ENCODE results near the gene TRAPPC12. TPM values are rescaled to one million over a fixed set of nuclear protein-coding genes. Genes with fewer than 3 reads are reported as not detected.

The TRAPPC12 gene
- total RNA-seq, 1 experiment from 2014 or later = 72.8 TPM

- TF ChIP-seq ZSCAN18 (CRISPR knock-in tag; IDR thresholded peaks at IDR 0.05) (no peak), KAT7 (CRISPR knock-in tag; IDR thresholded peaks at IDR 0.05; ENCODE audit: borderline replicate concordance) (no peak), FOXP4 (CRISPR knock-in tag; IDR thresholded peaks at IDR 0.05) (no peak)
Observed at GRCh38 chr2:3504741-3505140, 125.2 kb downstream of the TRAPPC12 start (continued).

GRCh38 chr2:3505771-3506170 is 126.3 kb downstream of the TRAPPC12 start:
- Mint-ChIP-seq H3K4me1 (no peaks in the 10 kb centered on the region), H3K4me3 (no peak overlapping the region), H3K36me3 (peaks cover 30% of the 10 kb centered on the region), H3K27me3 (ENCODE audit: low read depth) (no peaks in the 10 kb centered on the region), H3K9me3 (peaks cover 11% of the 10 kb centered on the region), H3K27ac (no peak overlapping the region)
- no peak for DNase-seq (ENCODE audit: low spot score)
- ChIA-PET CTCF (interaction anchor here (0.7 kb wide), 1 partner anchor 47 kb away, joined by 3 read pairs; no protein-coding TSS in a partner anchor), POLR2A (no interaction called here)
- ATAC-seq = no peak
- TF ChIP-seq AFF4 (CRISPR knock-in tag; IDR thresholded peaks at IDR 0.05; ENCODE audit: borderline replicate concordance) = no peak

GRCh38 chr2:3512086-3512485 is 132.6 kb downstream of the TRAPPC12 start:
- Mint-ChIP-seq H3K27me3 (ENCODE audit: low read depth) (peaks cover 5% of the 10 kb centered on the region; the same call in 1 of the 2 replicates), H3K27ac (no peak overlapping the region), H3K4me1 (no peaks in the 10 kb centered on the region), H3K36me3 (peaks cover 55% of the 10 kb centered on the region), H3K4me3 (no peak overlapping the region), H3K9me3 (peaks cover 25% of the 10 kb centered on the region)
- ATAC-seq = no peak
- ChIA-PET CTCF (no interaction called here), POLR2A (no interaction called here)
- no peak for TF ChIP-seq GTF2I (CRISPR knock-in tag; conservative IDR thresholded peaks at IDR 0.05)
- no peak for TF ChIP-seq TEAD4 (CRISPR knock-in tag; IDR thresholded peaks at IDR 0.05)
- TF ChIP-seq MYBL2 (CRISPR knock-in tag; IDR thresholded peaks at IDR 0.05) = no peak
- TF ChIP-seq ETV6 (CRISPR knock-in tag; IDR thresholded peaks at IDR 0.05) = no peak
- no peak for TF ChIP-seq RORB (CRISPR knock-in tag; IDR thresholded peaks at IDR 0.05)
- TF ChIP-seq IRF1 (CRISPR knock-in tag; IDR thresholded peaks at IDR 0.05) = no peak
- DNase-seq (ENCODE audit: low spot score) = no peak

- CTCF ChIA-PET = no interaction called here
- no peak for ATAC-seq
- POLR2A ChIA-PET = no interaction called here
- no peak for TF ChIP-seq GTF2I (CRISPR knock-in tag; conservative IDR thresholded peaks at IDR 0.05)
- no peak for TF ChIP-seq ZMAT4 (CRISPR knock-in tag; IDR thresholded peaks at IDR 0.05)
- TF ChIP-seq FOXP1 (CRISPR knock-in tag; IDR thresholded peaks at IDR 0.05; ENCODE audit: borderline replicate concordance) = no peak
- TF ChIP-seq E2F5 (CRISPR knock-in tag; IDR thresholded peaks at IDR 0.05) = no peak
- no peak for TF ChIP-seq ZNF512 (CRISPR knock-in tag; IDR thresholded peaks at IDR 0.05; ENCODE audit: borderline replicate concordance)
- TF ChIP-seq FOXJ3 (CRISPR knock-in tag; IDR thresholded peaks at IDR 0.05; ENCODE audit: borderline replicate concordance) = no peak
- TF ChIP-seq USF1 (CRISPR knock-in tag; IDR thresholded peaks at IDR 0.05) = no peak
- TF ChIP-seq FOXK1 (CRISPR knock-in tag; IDR thresholded peaks at IDR 0.05) = no peak
Observed at GRCh38 chr2:3513026-3513810, 133.7 kb downstream of the TRAPPC12 start.

More at GRCh38 chr2:3513026-3513810, 133.7 kb downstream of the TRAPPC12 start:
- H3K9me3 Mint-ChIP-seq = peaks cover 25% of the 10 kb centered on the region
- DNase-seq (ENCODE audit: low spot score) = no peak
- H3K4me1 Mint-ChIP-seq = peaks cover 7% of the 10 kb centered on the region
- no peak overlapping the region for H3K27ac Mint-ChIP-seq
- H3K27me3 Mint-ChIP-seq (ENCODE audit: low read depth) = peaks cover 5% of the 10 kb centered on the region; the same call in 1 of the 2 replicates
- no peak overlapping the region for H3K4me3 Mint-ChIP-seq
- peaks cover 54% of the 10 kb centered on the region for H3K36me3 Mint-ChIP-seq
